Hepatocyte (in vitro differentiated cells): Measurements from ENCODE around the gene GPR32. TPM values are rescaled to one million over a fixed set of nuclear protein-coding genes. Genes with fewer than 3 reads are reported as not detected.

Experiments used
- DNase-seq: peaks from one replicate; pipeline ENCODE4 v3.0.0-alpha.2; 2016; ENCODE audit warnings: low spot score
- H2AFZ ChIP-seq: fragments of 200-600 bp; sonication (generic); 2 replicates; pipeline ENCODE4 v1.6.0; 2016; ENCODE audit warnings: antibody characterized with exemption, mild to moderate bottlenecking
- H3K27ac ChIP-seq: fragments of 200-600 bp; sonication (generic); 2 replicates; pipeline ENCODE4 v1.5.1; 2016; ENCODE audit warnings: mild to moderate bottlenecking
- H3K27me3 ChIP-seq: fragments of 200-600 bp; sonication (generic); 2 replicates; pipeline ENCODE4 v1.6.1; 2016
- H3K36me3 ChIP-seq: fragments of 200-600 bp; sonication (generic); replicated peaks from 2 replicates; pipeline ENCODE4 v1.5.1; 2016; ENCODE audit warnings: low read depth; ENCODE audit not compliant: insufficient read depth
- H3K4me1 ChIP-seq: fragments of 200-600 bp; sonication (generic); 2 replicates; pipeline ENCODE4 v1.5.1; 2016; ENCODE audit warnings: mild to moderate bottlenecking, moderate library complexity; ENCODE audit not compliant: insufficient read depth
- H3K4me2 ChIP-seq: fragments of 200-600 bp; sonication (generic); 2 replicates; pipeline ENCODE4 v1.6.0; 2016
- H3K4me3 ChIP-seq: fragments of 200-600 bp; sonication (generic); 2 replicates; pipeline ENCODE4 v1.5.1; 2016; ENCODE audit warnings: mild to moderate bottlenecking
- H3K79me2 ChIP-seq: fragments of 200-600 bp; sonication (generic); 2 replicates; pipeline ENCODE4 v1.6.0; 2017; ENCODE audit warnings: mild to moderate bottlenecking
- H3K9me2 ChIP-seq: fragments of 200-600 bp; sonication (generic); replicated peaks from 2 replicates; pipeline ENCODE4 v1.6.0; 2017; ENCODE audit warnings: mild to moderate bottlenecking; ENCODE audit not compliant: insufficient read depth
- H3K9me3 ChIP-seq: fragments of 200-600 bp; sonication (generic); 2 replicates; pipeline ENCODE4 v1.5.1; 2016; ENCODE audit warnings: low read depth, mild to moderate bottlenecking
- H4K20me1 ChIP-seq: fragments of 200-600 bp; sonication (generic); 2 replicates; pipeline ENCODE4 v1.6.0; 2016; ENCODE audit warnings: mild to moderate bottlenecking; ENCODE audit not compliant: insufficient read depth, poor library complexity, severe bottlenecking
- EZH2 ChIP-seq: fragments of 200-600 bp; sonication (generic); IDR thresholded peaks from 2 replicates; pipeline ENCODE4 v1.6.1; 2016; ENCODE audit warnings: antibody characterized with exemption, mild to moderate bottlenecking, borderline replicate concordance
- EZH2phosphoT487 ChIP-seq: fragments of 200-600 bp; sonication (generic); IDR thresholded peaks from one replicate; pipeline ENCODE4 v1.6.1; 2018; ENCODE audit warnings: antibody characterized with exemption, mild to moderate bottlenecking, low read depth, moderate library complexity; ENCODE audit not compliant: unreplicated experiment, severe bottlenecking
- WGBS: methylation state at CpG from one replicate; pipeline ENCODE4 v1.1.6; 2016; ENCODE audit warnings: low lambda C conversion rate; ENCODE audit errors: missing lambda C conversion rate; 5-methylcytosine and 5-hydroxymethylcytosine counted together
- polyA plus RNA-seq: library from polyadenylated mRNA; unstranded; fragments of >200 nt; fragmentation: Nextera tagmentation; extraction: Ambion mirVana; gene quantifications from 2 replicates; pipeline ENCODE4 v1.2.1, GENCODE V29; 2016
- total RNA-seq: library from RNA; depleted of rRNA; stranded (reverse); fragments of >200 nt; gene quantifications from 2 replicates; pipeline ENCODE4 v1.2.3, GENCODE V29; 2014
- TF ChIP-seq, protein P1 (sequence below): fragments of 200-600 bp; sonication (generic); IDR thresholded peaks from 2 replicates; pipeline ENCODE4 v1.5.1; 2016; ENCODE audit warnings: antibody characterized with exemption, mild to moderate bottlenecking; ENCODE audit not compliant: poor library complexity

GPR32 gene
- total and polyA plus RNA-seq, 2 experiments from 2014 or later = not detected

DNA sequence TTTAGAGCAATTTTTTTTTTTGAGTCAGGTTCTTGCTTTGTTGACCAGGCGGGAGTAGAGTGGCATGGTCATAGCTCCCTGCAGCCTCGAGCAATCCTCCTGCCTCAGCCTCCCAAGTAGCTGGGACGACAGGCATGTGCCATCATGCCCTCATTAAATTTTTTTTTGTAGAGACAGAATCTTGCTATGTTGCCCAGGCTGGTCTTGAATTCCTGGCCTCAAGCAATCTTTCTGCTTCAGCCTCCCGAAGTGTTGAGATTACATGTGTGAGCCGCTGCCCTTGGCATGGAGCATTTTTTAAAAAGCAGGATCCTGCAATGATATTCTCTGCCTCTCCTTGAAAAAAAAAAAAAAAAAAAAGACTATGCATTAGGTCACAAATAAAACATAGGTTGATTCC is 5.9 kb downstream of the GPR32 start:
- Histone ChIP-seq H3K36me3 (no peaks in the 10 kb centered on the region), H3K27me3 (peaks cover 49% of the 10 kb centered on the region)
- 86% methylated on average over 5 of the region's 5 CpGs for WGBS

DNA sequence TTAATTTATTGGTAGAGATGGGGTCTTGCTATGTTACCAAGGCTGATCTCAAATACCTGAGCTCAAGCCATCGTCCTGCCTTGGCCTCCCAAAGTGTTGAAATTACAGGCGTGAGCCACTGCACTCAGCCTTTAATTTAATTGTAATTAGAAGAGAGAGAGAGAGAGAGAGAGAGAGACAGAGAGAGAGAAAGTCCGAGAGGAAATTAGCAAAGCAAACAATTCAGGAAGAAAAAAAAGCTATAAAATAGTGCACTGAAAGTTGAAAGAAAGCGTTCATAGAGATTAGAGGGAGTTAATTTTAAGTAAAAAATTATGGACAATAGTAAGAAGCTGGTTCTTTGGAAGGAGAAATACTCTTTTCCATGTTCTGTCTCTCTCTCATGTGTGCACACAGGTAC is 7.0 kb downstream of the GPR32 start:
- Histone ChIP-seq H4K20me1 (no peaks in the 10 kb centered on the region), H3K4me3 (no peak overlapping the region), H3K9me3 (no peaks in the 10 kb centered on the region), H3K9me2 (no peaks in the 10 kb centered on the region), H3K4me1 (no peaks in the 10 kb centered on the region), H2AFZ (no peak overlapping the region), H3K27me3 (peaks cover 57% of the 10 kb centered on the region), H3K79me2 (no peaks in the 10 kb centered on the region), H3K4me2 (no peak overlapping the region), H3K36me3 (no peaks in the 10 kb centered on the region), H3K27ac (no peak overlapping the region)
- no peak for TF ChIP-seq EZH2
- TF ChIP-seq EZH2phosphoT487 = no peak
- TF ChIP-seq, protein P1, sequence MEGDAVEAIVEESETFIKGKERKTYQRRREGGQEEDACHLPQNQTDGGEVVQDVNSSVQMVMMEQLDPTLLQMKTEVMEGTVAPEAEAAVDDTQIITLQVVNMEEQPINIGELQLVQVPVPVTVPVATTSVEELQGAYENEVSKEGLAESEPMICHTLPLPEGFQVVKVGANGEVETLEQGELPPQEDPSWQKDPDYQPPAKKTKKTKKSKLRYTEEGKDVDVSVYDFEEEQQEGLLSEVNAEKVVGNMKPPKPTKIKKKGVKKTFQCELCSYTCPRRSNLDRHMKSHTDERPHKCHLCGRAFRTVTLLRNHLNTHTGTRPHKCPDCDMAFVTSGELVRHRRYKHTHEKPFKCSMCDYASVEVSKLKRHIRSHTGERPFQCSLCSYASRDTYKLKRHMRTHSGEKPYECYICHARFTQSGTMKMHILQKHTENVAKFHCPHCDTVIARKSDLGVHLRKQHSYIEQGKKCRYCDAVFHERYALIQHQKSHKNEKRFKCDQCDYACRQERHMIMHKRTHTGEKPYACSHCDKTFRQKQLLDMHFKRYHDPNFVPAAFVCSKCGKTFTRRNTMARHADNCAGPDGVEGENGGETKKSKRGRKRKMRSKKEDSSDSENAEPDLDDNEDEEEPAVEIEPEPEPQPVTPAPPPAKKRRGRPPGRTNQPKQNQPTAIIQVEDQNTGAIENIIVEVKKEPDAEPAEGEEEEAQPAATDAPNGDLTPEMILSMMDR = no peak
- WGBS = 43% methylated on average over 4 of the region's 4 CpGs
- no peak for DNase-seq

More for the DNA sequence above, 5.9 kb downstream of the GPR32 start:
- no peaks in the 10 kb centered on the region for H3K9me3 ChIP-seq
- no peak overlapping the region for H3K4me3 ChIP-seq
- no peak overlapping the region for H3K27ac ChIP-seq
- H3K4me2 ChIP-seq = no peak overlapping the region
- no peaks in the 10 kb centered on the region for H4K20me1 ChIP-seq
- no peaks in the 10 kb centered on the region for H3K4me1 ChIP-seq
- H2AFZ ChIP-seq = no peak overlapping the region
- TF ChIP-seq EZH2phosphoT487 (no peak), EZH2 (no peak)
- TF ChIP-seq, protein P1 = no peak
- H3K79me2 ChIP-seq = no peaks in the 10 kb centered on the region
- no peaks in the 10 kb centered on the region for H3K9me2 ChIP-seq
- DNase-seq = no peak

DNA sequence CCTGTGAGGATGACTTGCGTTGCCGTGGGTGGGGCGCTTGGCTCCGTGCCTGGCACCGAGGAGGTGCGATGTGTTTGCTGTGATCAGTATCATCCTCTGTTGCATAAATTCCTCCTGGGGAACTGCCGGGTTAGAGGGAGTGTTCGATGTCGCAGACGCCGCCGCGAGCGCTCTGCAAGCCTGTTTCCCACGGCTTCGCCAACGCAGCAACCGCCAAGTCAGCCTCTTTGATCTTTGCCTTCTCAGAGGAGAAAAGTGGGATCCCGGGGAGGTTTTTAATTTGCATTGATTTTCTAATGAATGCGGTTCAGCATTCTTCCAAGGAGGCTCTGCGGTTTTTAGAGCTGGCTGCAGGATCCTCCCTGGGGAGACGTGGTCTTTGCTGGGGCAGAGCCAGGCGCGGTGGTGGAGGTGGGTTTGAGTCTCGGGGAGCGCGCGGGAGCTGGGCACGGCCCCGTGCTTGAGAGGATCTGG is 7.6 kb downstream of the GPR32 start:
- no peaks in the 10 kb centered on the region for H4K20me1 ChIP-seq
- no peak overlapping the region for H3K27ac ChIP-seq
- TF ChIP-seq EZH2phosphoT487 = no peak
- TF ChIP-seq, protein P1 = no peak
- TF ChIP-seq EZH2 = peak; percentile 70
- no peak overlapping the region for H3K4me2 ChIP-seq
- H3K4me3 ChIP-seq = no peak overlapping the region
- 5% methylated on average over 30 of the region's 30 CpGs for WGBS
- no peak for DNase-seq
- no peaks in the 10 kb centered on the region for H3K36me3 ChIP-seq
- H2AFZ ChIP-seq = no peak overlapping the region
- no peaks in the 10 kb centered on the region for H3K9me3 ChIP-seq
- no peaks in the 10 kb centered on the region for H3K79me2 ChIP-seq
- H3K9me2 ChIP-seq = no peaks in the 10 kb centered on the region
- H3K27me3 ChIP-seq = peaks cover 57% of the 10 kb centered on the region
- H3K4me1 ChIP-seq = no peaks in the 10 kb centered on the region
